K562 (cell line): ENCODE data around the gene CCL2. TPM values are rescaled to one million over a fixed set of nuclear protein-coding genes. Genes with fewer than 3 reads are reported as not detected.

Experiments used
- ATAC-seq: fragments of 200-7000 bp; cut with Tn5 transposase; 3 replicates; pipeline ENCODE4 v1.9.1; 2020; ENCODE audit warnings: moderate library complexity
- BruUV-seq: library from RNA; stranded (reverse); fragments of 400-500 nt; replicated peaks from 2 replicates; lab custom pipeline; 2021; lab: Mats Ljungman, UMichigan
- CTCF ChIA-PET: fragments of 300-600 bp; formaldehyde crosslinking; extraction: SDS; loops from one replicate; lab custom pipeline; 2021; ENCODE audit warnings: low intra/inter-chr PET ratio; lab: Yijun Ruan, JAX
- POLR2A ChIA-PET: fragments of 300-600, 350-650 bp; sonication (Branson Sonifier 250); formaldehyde crosslinking; extraction: SDS; loops from one replicate; lab custom pipeline; 2021; ENCODE audit warnings: antibody characterized with exemption, inconsistent platforms; lab: Yijun Ruan, JAX
- DNase-seq, 4 experiments: peaks; one replicate each; pipeline versions ENCODE4 v3.0.0 to v3.0.0-alpha.2; 2011 to 2018; ENCODE audit warnings: low spot score in 3 of 4, mixed read lengths in 3 of 4; ENCODE audit errors: extremely low read depth in 1 of 4
- FAIRE-seq: peaks from 2 replicates; lab custom pipeline; 2011; peaks lifted over from hg19 to GRCh38; lab: Jason Lieb, UNC
- H2AFZ ChIP-seq: 2 replicates; pipeline ENCODE4 v1.6.0; 2011; ENCODE audit warnings: low read depth, low read length, control low read depth, inconsistent platforms
- H3K27ac ChIP-seq: fragments of 200-600 bp; 3 replicates; pipeline ENCODE4 v1.8.0; 2011; ENCODE audit warnings: low read depth, mild to moderate bottlenecking, control low read depth, inconsistent platforms, low read length, moderate library complexity, mixed read lengths; ENCODE audit errors: extremely low read depth
- H3K27me3 ChIP-seq, 2 experiments: fragments of 300-600 bp in 1 of 2; 2 replicates in 1 of 2; 3 replicates in 1 of 2; pipeline versions ENCODE4 v1.6.0 to v1.8.0; 2011; ENCODE audit warnings: inconsistent platforms in 2 of 2, low read length in 2 of 2, mild to moderate bottlenecking in 1 of 2, mixed read lengths in 1 of 2, moderate library complexity in 1 of 2; ENCODE audit not compliant: control insufficient read depth in 2 of 2, insufficient read depth in 2 of 2
- H3K36me3 ChIP-seq: fragments of 300-600 bp; 3 replicates; pipeline ENCODE4 v1.8.0; 2011; ENCODE audit warnings: mild to moderate bottlenecking, low read length, inconsistent platforms; ENCODE audit not compliant: control insufficient read depth, insufficient read depth
- H3K4me1 ChIP-seq, 2 experiments: fragments of 200-600 bp in 1 of 2; replicated peaks in 1 of 2; 2 replicates in 1 of 2; 3 replicates in 1 of 2; pipeline versions ENCODE4 v1.5.1 to v1.8.0; 2011; ENCODE audit warnings: inconsistent platforms in 2 of 2, low read length in 2 of 2, mild to moderate bottlenecking in 1 of 2, mixed read lengths in 1 of 2, moderate library complexity in 1 of 2; ENCODE audit not compliant: control insufficient read depth in 2 of 2, insufficient read depth in 2 of 2
- H3K4me2 ChIP-seq: 2 replicates; pipeline ENCODE4 v1.6.1; 2011; ENCODE audit warnings: low read length, control low read depth, inconsistent platforms, mixed read lengths; ENCODE audit not compliant: insufficient read depth
- H3K4me3 ChIP-seq: fragments of 200-600 bp; sonication (generic), shearing (Covaris generic); 2 replicates; pipeline ENCODE4 v1.5.1; 2016; ENCODE audit warnings: control low read depth, inconsistent platforms
- H3K79me2 ChIP-seq: fragments of 200-600 bp; 3 replicates; pipeline ENCODE4 v1.8.0; 2011; ENCODE audit warnings: low read length, inconsistent platforms; ENCODE audit not compliant: control insufficient read depth, insufficient read depth
- H3K9ac ChIP-seq, 2 experiments: 2 replicates each; pipeline versions ENCODE4 v1.6.0 to v1.6.1; 2011; ENCODE audit warnings: low read depth in 2 of 2, low read length in 2 of 2, control low read depth in 1 of 2, inconsistent platforms in 1 of 2, mild to moderate bottlenecking in 1 of 2, mixed read lengths in 1 of 2; ENCODE audit not compliant: insufficient read depth in 1 of 2
- H3K9me1 ChIP-seq: one replicate; pipeline ENCODE4 v1.6.0; 2011; ENCODE audit warnings: inconsistent platforms, mild to moderate bottlenecking, low read length, moderate library complexity; ENCODE audit not compliant: control insufficient read depth, insufficient read depth
- H3K9me3 ChIP-seq: replicated peaks from 2 replicates; pipeline ENCODE4 v1.5.1; 2011; ENCODE audit warnings: low read depth, low read length, inconsistent platforms; ENCODE audit not compliant: control insufficient read depth, insufficient read depth
- H4K20me1 ChIP-seq: replicated peaks from 2 replicates; pipeline ENCODE4 v1.6.1; 2011; ENCODE audit warnings: low read length, inconsistent platforms, mixed read lengths; ENCODE audit not compliant: control insufficient read depth, insufficient read depth
- CC2D1A ChIP-seq: fragments of 450-650 bp; IDR thresholded peaks from 2 replicates; pipeline ENCODE4 v1.6.1; 2017; ENCODE audit warnings: mild to moderate bottlenecking
- CEBPB ChIP-seq: fragments of 450-650 bp; IDR thresholded peaks from 2 replicates; pipeline ENCODE4 v1.6.1; 2016; ENCODE audit warnings: missing genetic modification characterization, missing compliant biosample characterization
- CEBPG ChIP-seq, 3 experiments: fragments of 200-800 bp in 1 of 3; sonication (Bioruptor generic) in 1 of 3; sonication (generic) in 1 of 3; formaldehyde crosslinking in 1 of 3; IDR thresholded peaks in 2 of 3; conservative IDR thresholded peaks in 1 of 3; 2 replicates each; pipeline versions ENCODE4 v1.6.1 to v1.8.0; 2016 to 2022; ENCODE audit warnings: missing compliant biosample characterization in 2 of 3, missing genetic modification characterization in 2 of 3, mild to moderate bottlenecking in 1 of 3, missing genetic modification reagents in 1 of 3
- E4F1 ChIP-seq: fragments of 250-450 bp; sonication (Bioruptor Pico); IDR thresholded peaks from 2 replicates; pipeline ENCODE4 v1.5.0; 2021; ENCODE audit warnings: mild to moderate bottlenecking, borderline replicate concordance
- NELFE ChIP-seq: IDR thresholded peaks from 2 replicates; pipeline ENCODE4 v1.6.1; 2011; ENCODE audit warnings: mild to moderate bottlenecking; ENCODE audit not compliant: insufficient read depth, insufficient read length
- RBM15 ChIP-seq: fragments of 200-400 bp; formaldehyde crosslinking; IDR thresholded peaks from 2 replicates; pipeline ENCODE4 v1.6.1; 2018; ENCODE audit warnings: mild to moderate bottlenecking, low read length, moderate library complexity; ENCODE audit not compliant: insufficient read depth
- ZC3H11A ChIP-seq: IDR thresholded peaks from 2 replicates; pipeline ENCODE4 v1.6.1; 2012; ENCODE audit warnings: low read depth, low read length, improper control_type of control experiment
- ZNF24 ChIP-seq: fragments of 450-650 bp; IDR thresholded peaks from 2 replicates; pipeline ENCODE4 v1.6.1; 2016
- ZNF764 ChIP-seq: fragments of 250-450 bp; sonication (Bioruptor Pico); IDR thresholded peaks from 2 replicates; pipeline ENCODE4 v1.4.0; 2020; ENCODE audit warnings: low read depth, mild to moderate bottlenecking, moderate library complexity
- ZNF79 ChIP-seq: fragments of 250-450 bp; sonication (Bioruptor Pico); IDR thresholded peaks from 2 replicates; pipeline ENCODE4 v1.4.0; 2020; ENCODE audit warnings: low read depth, mild to moderate bottlenecking, moderate library complexity
- WGBS: fragments of 100-300 bp; shearing (Covaris generic); methylation state at CpG from one replicate; pipeline ENCODE4 v1.1.6; 2016; ENCODE audit warnings: low coverage, mixed read lengths; ENCODE audit not compliant: insufficient coverage; ENCODE audit errors: missing lambda C conversion rate; 5-methylcytosine and 5-hydroxymethylcytosine counted together
- in situ Hi-C: fragments of 300-500 bp; cut with MboI; formaldehyde crosslinking; loops from 4 replicates; pipeline ENCODE4 v1.15.0; 2018; ENCODE audit warnings: inconsistent platforms, mixed read lengths
- intact Hi-C: fragments of 100-400 bp; cut with micrococcal nuclease; formaldehyde crosslinking; loops from 2 replicates; pipeline ENCODE4 v1.14.2; 2022
- polyA plus RNA-seq, 8 experiments: library from polyadenylated mRNA; depleted of rRNA in 4 of 8; stranded (reverse) in 5 of 8; unstranded in 3 of 8; fragments of >200 nt; fragmentation: Nextera tagmentation in 2 of 8; fragmentation: Illumina TruSeq in 1 of 8; extraction: Ambion mirVana in 2 of 8; extraction: Trizol in 1 of 8; gene quantifications; 2 replicates each; pipeline versions ENCODE4 v1.2.1 to v1.2.3, GENCODE V29; 2011 to 2014; ENCODE audit warnings: inconsistent platforms in 1 of 8, missing spikeins in 1 of 8
- total RNA-seq, 7 experiments: library from RNA; depleted of rRNA in 6 of 7; stranded (reverse); fragments of >200 nt in 6 of 7; fragmentation: Illumina TruSeq in 2 of 7; extraction: Trizol in 2 of 7; gene quantifications; 2 replicates each; pipeline versions ENCODE4 v1.2.1 to v1.2.3, GENCODE V29; 2011 to 2021; ENCODE audit warnings: low replicate concordance in 1 of 7

Gene CCL2
- total and polyA plus RNA-seq, 9 of the 15 experiments (the other 6 are each of a cell fraction or from before 2014, with no cell fraction given): 0.54 to 5.4 (median 0.88) TPM

- no peak overlapping the region for H3K4me3 ChIP-seq
- no peak for TF ChIP-seq CEBPG (CRISPR knock-in tag; IDR thresholded peaks at IDR 0.05)
- peak; percentile 26 to 75; a peak in 2 of 4 replicates for TF ChIP-seq CEBPG (tag; conservative IDR thresholded peaks at IDR 0.05 in 1 of 2, IDR thresholded peaks at IDR 0.05 in 1 of 2)
- peak; percentile 53 for TF ChIP-seq CEBPB (tag)
- TF ChIP-seq ZC3H11A: no peak
- DNase-seq: no peak
- intact Hi-C loops: no loop called here
- no peaks in the 10 kb centered on the region for H3K79me2 ChIP-seq
- no peak for FAIRE-seq
- CTCF ChIA-PET: no interaction called here
- in situ Hi-C loops: no loop called here
- H3K4me2 ChIP-seq: no peak overlapping the region
- no peak overlapping the region for H3K27ac ChIP-seq
- BruUV-seq: no TSS peak
- WGBS: 3% methylated on average over 5 of the region's 5 CpGs
- H3K4me1 ChIP-seq: no peaks in the 10 kb centered on the region
- POLR2A ChIA-PET: no interaction called here
- no peaks in the 10 kb centered on the region for H3K9me3 ChIP-seq
- H3K36me3 ChIP-seq: no peaks in the 10 kb centered on the region
- no peaks in the 10 kb centered on the region; a peak in 1 of 5 replicates for H3K27me3 ChIP-seq
- ATAC-seq: no peak
- H3K9ac ChIP-seq: no peak overlapping the region
- no peaks in the 10 kb centered on the region for H4K20me1 ChIP-seq
- no peaks in the 10 kb centered on the region for H3K9me1 ChIP-seq
- H2AFZ ChIP-seq: no peak overlapping the region
These were observed 6.7 kb downstream of the CCL2 start for GRCh38 chr17:34261568-34262337.

- intact Hi-C loops: no loop called here
- in situ Hi-C loops: no loop called here
- FAIRE-seq (no peak), ATAC-seq (no peak), DNase-seq (no peak)
- WGBS: 3% methylated on average over 3 of the region's 3 CpGs
- H3K9ac ChIP-seq: no peak overlapping the region
- H3K27me3 ChIP-seq: no peaks in the 10 kb centered on the region; a peak in 1 of 5 replicates
- no peaks in the 10 kb centered on the region for H3K9me1 ChIP-seq
- no TSS peak for BruUV-seq
- no peak overlapping the region for H3K4me2 ChIP-seq
- no peak overlapping the region for H3K27ac ChIP-seq
- ChIA-PET CTCF (no interaction called here), POLR2A (no interaction called here)
- H4K20me1 ChIP-seq: no peaks in the 10 kb centered on the region
- no peaks in the 10 kb centered on the region for H3K79me2 ChIP-seq
- no peaks in the 10 kb centered on the region for H3K9me3 ChIP-seq
- H3K4me1 ChIP-seq: no peaks in the 10 kb centered on the region
- H3K4me3 ChIP-seq: no peak overlapping the region
- no peak overlapping the region for H2AFZ ChIP-seq
- H3K36me3 ChIP-seq: no peaks in the 10 kb centered on the region
- TF ChIP-seq NELFE: no peak
- TF ChIP-seq E4F1 (CRISPR knock-in tag): no peak
- no peak for TF ChIP-seq ZNF24
- no peak for TF ChIP-seq CC2D1A
- TF ChIP-seq ZNF764: no peak
- no peak for TF ChIP-seq RBM15
- no peak for TF ChIP-seq ZNF79
These were observed 10.6 kb downstream of the CCL2 start for GRCh38 chr17:34265711-34266110.
